AG10803 (cell line): ENCODE results near the gene PHETA1.
A peak's percentile ranks its signal among the peaks of the same experiment; 100 is the strongest.

Source experiments
- DNase-seq: peaks from one replicate; pipeline ENCODE4 v3.0.0; 2010; ENCODE audit warnings: low read depth
- H3K4me3 ChIP-seq: 2 replicates; pipeline ENCODE4 v1.5.1; 2011; ENCODE audit warnings: mild to moderate bottlenecking, low read length, control low read depth
- CTCF ChIP-seq: conservative IDR thresholded peaks from 2 replicates; pipeline ENCODE4 v1.5.1; 2011; ENCODE audit warnings: mild to moderate bottlenecking, low read length, control low read depth, inconsistent platforms

PHETA1 gene, protein sequence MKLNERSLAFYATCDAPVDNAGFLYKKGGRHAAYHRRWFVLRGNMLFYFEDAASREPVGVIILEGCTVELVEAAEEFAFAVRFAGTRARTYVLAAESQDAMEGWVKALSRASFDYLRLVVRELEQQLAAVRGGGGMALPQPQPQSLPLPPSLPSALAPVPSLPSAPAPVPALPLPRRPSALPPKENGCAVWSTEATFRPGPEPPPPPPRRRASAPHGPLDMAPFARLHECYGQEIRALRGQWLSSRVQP

GRCh38 chr12:111368788-111369495 lies at the start of gene PHETA1:
PHETA1 (minus strand) TSS chr12:111369095; CDS start chr12:111363427, 5,668 bp downstream.
- TF ChIP-seq CTCF, result no peak
- H3K4me3 ChIP-seq, result peak within 1 kb of the TSS; percentile 87
- peak; percentile 86 for DNase-seq

DNA sequence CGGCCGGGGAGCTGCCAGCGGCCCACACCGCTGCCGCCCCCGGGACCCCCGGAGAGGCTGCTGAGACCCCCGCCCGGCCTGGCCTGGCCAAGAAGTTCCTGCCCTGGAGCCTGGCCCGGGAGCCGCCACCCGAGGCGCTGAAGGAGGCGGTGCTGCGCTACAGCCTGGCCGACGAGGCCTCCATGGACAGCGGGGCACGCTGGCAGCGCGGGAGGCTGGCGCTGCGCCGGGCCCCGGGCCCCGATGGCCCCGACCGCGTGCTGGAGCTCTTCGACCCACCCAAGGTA lies 49.6 kb upstream of the PHETA1 start:
- no peak for DNase-seq
- TF ChIP-seq CTCF, result no peak
- no peak overlapping the region for H3K4me3 ChIP-seq

DNA sequence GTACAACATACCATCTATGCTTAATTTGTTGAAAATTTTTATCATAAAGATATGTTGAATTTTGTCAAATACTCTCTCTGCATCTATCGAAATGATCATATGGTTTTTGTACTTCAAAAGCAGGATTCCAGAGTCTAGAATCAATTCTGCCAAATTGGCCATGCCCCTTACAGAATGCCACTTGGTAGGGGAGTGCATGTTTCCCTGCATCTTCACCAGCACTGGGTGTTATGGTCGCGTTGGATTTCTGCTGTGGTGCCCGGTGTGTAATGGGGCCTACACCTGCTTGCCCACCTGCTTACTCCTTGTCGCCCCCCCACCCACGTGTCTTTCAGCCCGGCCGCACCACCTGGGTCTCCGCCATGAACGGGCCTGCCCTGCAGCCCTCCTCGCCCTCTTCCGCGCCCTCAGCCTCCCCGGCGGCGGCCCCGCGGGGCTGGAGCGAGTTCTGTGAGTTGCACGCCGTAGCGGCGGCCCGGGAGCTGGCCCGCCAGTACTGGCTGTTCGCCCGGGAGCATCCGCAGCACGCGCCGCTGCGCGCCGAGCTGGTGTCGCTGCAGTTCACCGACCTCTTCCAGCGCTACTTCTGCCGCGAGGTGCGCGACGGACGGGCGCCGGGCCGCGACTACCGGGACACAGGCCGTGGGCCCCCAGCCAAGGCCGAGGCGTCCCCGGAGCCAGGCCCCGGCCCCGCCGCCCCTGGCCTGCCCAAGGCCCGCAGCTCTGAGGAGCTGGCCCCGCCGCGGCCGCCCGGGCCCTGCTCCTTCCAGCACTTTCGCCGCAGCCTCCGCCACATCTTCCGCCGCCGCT lies 49.1 kb upstream of the PHETA1 start:
- TF ChIP-seq CTCF, result no peak
- no peak overlapping the region for H3K4me3 ChIP-seq
- DNase-seq, result no peak

DNA sequence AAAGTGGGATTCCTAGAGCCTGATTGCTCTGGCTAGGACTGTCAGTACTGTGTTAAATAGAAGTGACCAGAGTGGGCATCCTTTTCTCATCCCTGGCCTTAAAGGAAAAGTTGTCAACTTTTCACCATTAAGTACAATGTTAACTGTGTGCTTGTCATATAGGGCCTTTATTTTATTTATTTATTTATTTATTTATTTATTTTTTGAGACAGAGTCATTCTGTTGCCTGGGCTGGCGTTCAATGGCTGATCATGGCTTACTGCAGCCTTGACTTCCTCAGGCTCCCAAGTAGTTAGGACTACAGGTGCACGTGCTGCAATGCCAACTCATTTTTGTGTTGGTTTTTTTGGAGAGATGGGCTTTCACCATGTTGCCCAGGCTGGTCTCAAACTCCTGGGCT lies 48.4 kb upstream of the PHETA1 start:
- no peak for DNase-seq

GRCh38 chr12:111414711-111415252 lies 45.9 kb upstream of the PHETA1 start:
- H3K4me3 ChIP-seq, result no peak overlapping the region
- DNase-seq, result no peak
- no peak for TF ChIP-seq CTCF

More for the DNA sequence above, 48.4 kb upstream of the PHETA1 start:
- H3K4me3 ChIP-seq, result no peak overlapping the region
- TF ChIP-seq CTCF, result no peak

DNA sequence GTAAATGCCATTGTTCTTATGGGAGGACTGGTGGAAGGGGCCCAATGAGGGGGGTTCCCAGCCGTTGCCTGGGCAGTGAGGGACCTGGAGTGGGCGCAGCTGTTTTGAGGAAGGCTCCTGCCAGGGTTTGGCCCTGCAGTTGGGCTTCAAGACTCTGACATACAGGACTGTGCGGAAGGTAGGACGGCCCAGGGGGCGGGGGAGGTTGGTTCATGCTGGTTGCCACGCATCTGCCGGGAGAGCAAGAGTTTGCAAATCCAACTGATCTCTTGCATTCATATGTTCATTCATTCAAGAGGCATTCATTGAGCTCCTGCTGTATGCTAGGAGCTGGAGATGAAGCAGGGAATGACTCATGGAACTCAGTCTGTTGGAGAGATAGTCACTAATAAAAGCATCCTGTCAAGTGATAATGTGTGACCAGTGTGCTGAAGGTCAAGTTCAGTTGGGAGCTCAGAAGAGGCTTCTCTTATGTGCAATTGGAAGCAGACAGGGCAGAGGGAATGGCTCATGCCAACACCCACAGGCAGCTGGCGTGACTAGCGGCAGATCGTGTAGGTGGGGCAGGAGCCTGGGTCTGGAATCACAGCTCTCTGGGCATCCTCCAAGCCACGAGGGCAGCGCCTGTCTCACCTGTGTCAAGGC lies 44.7 kb upstream of the PHETA1 start:
- peak; percentile 62 for DNase-seq
- no peak for TF ChIP-seq CTCF
- no peak overlapping the region for H3K4me3 ChIP-seq
